ENCODE results near the gene PUS1. TPM values are rescaled to one million over a fixed set of nuclear protein-coding genes. Genes with fewer than 3 reads are reported as not detected.

The PUS1 gene
- total and polyA plus RNA-seq, 9 of the 15 experiments (the other 6 are each of a cell fraction or from before 2014, with no cell fraction given), result 1.9 to 90.8 (median 30.0) TPM

GRCh38 chr12:131950182-131950913 lies 21.3 kb downstream of the PUS1 start (continued):
- 0 out of 2 replicates have a peak, but pooled peaks have one; percentile 41 for TF ChIP-seq ZBTB43 (CRISPR knock-in tag; IDR thresholded peaks at IDR 0.05)
- TF ChIP-seq FUS (optimal IDR thresholded peaks at IDR 0.05; ENCODE audit: low read depth, low read length), result peak; percentile 25
- TF ChIP-seq PCBP1 (IDR thresholded peaks at IDR 0.05; ENCODE audit: low read depth, low read length, poor library complexity, severe bottlenecking), result peak; percentile 34
- 0 out of 2 replicates have a peak, but pooled peaks have one; percentile 16 for TF ChIP-seq PRMT5 (CRISPR knock-in tag; IDR thresholded peaks at IDR 0.05)
- peak; percentile 70; the same call in 1 of the 2 replicates for TF ChIP-seq KLF13 (tag; IDR thresholded peaks at IDR 0.05; ENCODE audit: borderline replicate concordance, low read depth)
- no peak for TF ChIP-seq ZNF232 (CRISPR knock-in tag; IDR thresholded peaks at IDR 0.05)
- peak; percentile 50; the same call in 1 of the 2 replicates for TF ChIP-seq SAFB (IDR thresholded peaks at IDR 0.05; ENCODE audit: borderline replicate concordance, low read depth, low read length)
- no peak for TF ChIP-seq JUN (IDR thresholded peaks at IDR 0.05; ENCODE audit: borderline replicate concordance, low read depth, low read length)
- TF ChIP-seq JUN (CRISPR knock-in tag; IDR thresholded peaks at IDR 0.05; ENCODE audit: borderline replicate concordance), result 0 out of 2 replicates have a peak, but pooled peaks have one; percentile 41
- TF ChIP-seq ZBTB7A (IDR thresholded peaks at IDR 0.05; ENCODE audit: borderline replicate concordance, control insufficient read depth, low read depth, low read length), result peak; percentile 66; the same call in 1 of the 2 replicates
- 0 out of 2 replicates have a peak, but pooled peaks have one; percentile 13 for TF ChIP-seq SMARCA5 (IDR thresholded peaks at IDR 0.05)
- 0 out of 2 replicates have a peak, but pooled peaks have one; percentile 53 for TF ChIP-seq FOXK1 (CRISPR knock-in tag; IDR thresholded peaks at IDR 0.05; ENCODE audit: borderline replicate concordance)
- TF ChIP-seq ETV6 (IDR thresholded peaks at IDR 0.05; ENCODE audit: borderline replicate concordance in 1 of 2, low read depth in 2 of 2, low read length in 1 of 2), result no peak
- TF ChIP-seq ETV6 (CRISPR knock-in tag; IDR thresholded peaks at IDR 0.05; ENCODE audit: borderline replicate concordance), result 0 out of 2 replicates have a peak, but pooled peaks have one; percentile 27
- no peak for TF ChIP-seq BRCA1 (IDR thresholded peaks at IDR 0.05)
- TF ChIP-seq BRCA1 (CRISPR knock-in tag; IDR thresholded peaks at IDR 0.05), result 0 out of 2 replicates have a peak, but pooled peaks have one; percentile 58
- TF ChIP-seq L3MBTL2 (IDR thresholded peaks at IDR 0.05), result 0 out of 2 replicates have a peak, but pooled peaks have one; percentile 15
- TF ChIP-seq TGIF2 (CRISPR knock-in tag; IDR thresholded peaks at IDR 0.05), result peak; percentile 51; the same call in 1 of the 2 replicates
- no peak for TF ChIP-seq ZNF3 (CRISPR knock-in tag; IDR thresholded peaks at IDR 0.05)
- no peak for TF ChIP-seq ZFP36 (IDR thresholded peaks at IDR 0.05; ENCODE audit: low read depth, low read length, partially characterized antibody)
